ENCODE data around the gene SLC32A1.
A peak's percentile ranks its signal among the peaks of the same experiment; 100 is the strongest.

Gene SLC32A1

GRCh38 chr20:38725931-38726803, 1.9 kb downstream of the SLC32A1 start:
- DNase-seq: peak; percentile 25 to 38

- peak; percentile 47 to 52 for DNase-seq
Measured at GRCh38 chr20:38726804-38727606, 2.7 kb downstream of the SLC32A1 start.

GRCh38 chr20:38727607-38728190, 3.4 kb downstream of the SLC32A1 start:
- no peak for DNase-seq

GRCh38 chr20:38728191-38728781, 4.0 kb downstream of the SLC32A1 start:
- DNase-seq: no peak

GRCh38 chr20:38728911-38729642, 4.8 kb downstream of the SLC32A1 start:
- peak in 1 of 2 donors; percentile 18 for DNase-seq

- no peak for DNase-seq
Measured at GRCh38 chr20:38729767-38730166, 5.5 kb downstream of the SLC32A1 start.

- no peak for DNase-seq
Measured at GRCh38 chr20:38730167-38730988, 6.1 kb downstream of the SLC32A1 start.

GRCh38 chr20:38730989-38731737, 6.9 kb downstream of the SLC32A1 start:
- DNase-seq: peak; percentile 69 to 77

GRCh38 chr20:38731738-38732113, 7.4 kb downstream of the SLC32A1 start:
- DNase-seq: no peak

GRCh38 chr20:38732981-38733380, 8.7 kb downstream of the SLC32A1 start:
- DNase-seq: no peak

GRCh38 chr20:38735172-38735571, 10.9 kb downstream of the SLC32A1 start:
- no peak for DNase-seq

- no peak for DNase-seq
Measured at GRCh38 chr20:38737887-38738286, 13.6 kb downstream of the SLC32A1 start.

- no peak for DNase-seq
Measured at GRCh38 chr20:38745757-38746156, 21.5 kb downstream of the SLC32A1 start.

GRCh38 chr20:38747495-38748096, 23.3 kb downstream of the SLC32A1 start:
- no peak for DNase-seq

GRCh38 chr20:38748097-38748860, 24.0 kb downstream of the SLC32A1 start, which contains the start of gene ACTR5:
TSS of gene ACTR5 (plus strand) at chr20:38748460. CDS start at chr20:38748479, 19 bp downstream.
- DNase-seq: peak; percentile 96 to 97

- DNase-seq: peak; percentile 38 to 53
Measured at GRCh38 chr20:38748861-38749149, 24.5 kb downstream of the SLC32A1 start.

- DNase-seq: peak in 1 of 2 donors; percentile 56
Measured at GRCh38 chr20:38751360-38751976, 27.2 kb downstream of the SLC32A1 start.

GRCh38 chr20:38752029-38752428, 27.7 kb downstream of the SLC32A1 start:
- no peak for DNase-seq

- DNase-seq: no peak
Measured at GRCh38 chr20:38754924-38755323, 30.6 kb downstream of the SLC32A1 start.
